Fibroblast of skin of scalp (primary cell): ENCODE data around the gene GPX1. TPM values are rescaled to one million over a fixed set of nuclear protein-coding genes. Genes with fewer than 3 reads are reported as not detected.
"Not testable (repeated sequence)": the region's sequence is repeated elsewhere in the genome, so short reads cannot be mapped to it uniquely, and the experiment has no call there.

Experiments used
- DNase-seq: peaks from one replicate; pipeline ENCODE4 v3.0.0-alpha.2; 2013
- polyA plus RNA-seq, 2 experiments: library from polyadenylated mRNA; unstranded; fragments of 120-200 nt; gene quantifications; one replicate each; pipeline ENCODE4 v1.2.1, GENCODE V29; 2013; ENCODE audit not compliant: insufficient read length in 2 of 2

Gene GPX1
- polyA plus RNA-seq (2013, experiment 1 of 2; ENCODE audit: insufficient read length): 250 TPM
- polyA plus RNA-seq (2013, experiment 2 of 2; ENCODE audit: insufficient read length): 213 TPM

DNA sequence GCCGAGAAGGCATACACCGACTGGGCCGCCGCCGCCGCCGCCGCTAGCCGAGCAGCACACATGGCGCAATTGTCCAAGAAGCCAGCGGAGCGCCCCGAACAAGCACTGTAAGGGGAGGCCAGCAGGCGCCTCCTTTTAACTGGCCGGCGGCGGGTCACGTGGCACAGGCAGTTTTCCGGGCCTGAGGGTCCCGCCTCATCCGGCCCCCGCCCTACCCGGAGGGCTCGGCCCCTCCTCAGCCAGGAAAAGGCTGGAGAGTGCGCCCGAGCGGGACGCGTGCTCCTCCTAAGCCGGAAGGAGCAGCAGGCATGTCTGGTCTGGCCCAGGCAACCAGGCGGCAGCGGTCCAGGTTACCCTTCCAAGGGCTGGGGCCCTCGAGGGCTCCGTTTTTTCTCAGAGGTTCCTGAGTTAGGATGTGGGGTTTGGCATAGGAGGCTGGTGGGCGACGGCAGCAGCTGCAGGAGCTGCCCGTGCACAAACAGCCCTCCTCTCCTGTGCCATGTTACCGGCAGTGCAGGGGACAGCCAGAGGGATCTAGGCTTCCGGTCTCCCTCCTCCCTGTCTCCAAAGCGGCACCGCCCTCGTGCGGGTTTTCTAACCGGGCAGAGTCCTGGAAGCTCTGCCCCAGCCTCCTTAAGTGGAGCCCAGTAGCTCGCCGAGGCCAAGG, at the start of gene GPX1:
TSS of gene GPX1 (minus strand) at position 137 of the 667 bp plus-strand sequence. CDS start at position 62, 75 bp downstream.
- peak; percentile 96 for DNase-seq

DNA sequence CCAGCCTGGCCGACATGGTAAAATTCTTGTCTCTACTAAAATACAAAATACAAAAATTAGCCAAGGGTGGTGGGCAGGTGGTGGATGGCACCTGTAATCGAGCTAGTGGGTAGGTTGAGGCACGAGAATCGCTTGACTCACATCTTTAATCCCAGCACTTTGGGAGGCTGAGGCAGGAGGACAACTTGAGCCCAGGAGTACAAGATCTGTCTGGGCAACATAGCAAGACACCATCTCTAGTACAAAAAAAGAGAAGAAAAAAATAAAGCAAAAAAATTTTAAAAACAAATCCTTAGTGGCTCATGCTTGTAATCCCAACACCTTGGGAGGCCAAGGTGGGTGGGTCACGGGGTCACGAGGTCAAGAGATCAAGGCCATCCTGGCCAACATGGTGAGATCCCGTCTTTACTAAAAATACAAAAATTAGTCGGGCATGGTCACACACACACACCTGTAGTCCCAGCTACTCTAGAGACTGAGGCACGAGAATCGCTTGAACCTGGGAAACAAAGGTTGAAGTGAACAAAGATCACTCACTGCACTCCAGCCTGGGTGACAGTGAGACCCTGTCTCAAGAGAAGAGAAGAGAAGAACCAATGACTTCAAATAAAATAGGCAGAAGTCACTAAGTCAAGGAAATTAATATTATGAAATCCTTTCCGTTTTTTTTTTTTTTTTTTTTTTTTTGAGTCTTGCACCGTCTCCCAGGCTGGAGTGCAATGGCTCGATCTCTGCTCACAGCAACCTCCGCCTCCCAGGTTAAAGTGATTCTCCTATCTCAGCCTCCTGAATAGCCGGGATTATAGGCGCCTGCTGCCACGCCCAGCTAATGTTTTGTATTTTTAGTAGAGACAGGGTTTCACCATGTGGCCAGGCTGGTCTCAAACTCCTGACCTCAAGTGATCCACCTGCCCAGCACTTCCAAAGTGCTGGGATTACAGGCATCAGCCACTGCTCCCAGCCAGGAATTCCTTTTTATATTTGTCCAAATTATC, 48.7 kb upstream of the GPX1 start:
- no peak for DNase-seq

DNA sequence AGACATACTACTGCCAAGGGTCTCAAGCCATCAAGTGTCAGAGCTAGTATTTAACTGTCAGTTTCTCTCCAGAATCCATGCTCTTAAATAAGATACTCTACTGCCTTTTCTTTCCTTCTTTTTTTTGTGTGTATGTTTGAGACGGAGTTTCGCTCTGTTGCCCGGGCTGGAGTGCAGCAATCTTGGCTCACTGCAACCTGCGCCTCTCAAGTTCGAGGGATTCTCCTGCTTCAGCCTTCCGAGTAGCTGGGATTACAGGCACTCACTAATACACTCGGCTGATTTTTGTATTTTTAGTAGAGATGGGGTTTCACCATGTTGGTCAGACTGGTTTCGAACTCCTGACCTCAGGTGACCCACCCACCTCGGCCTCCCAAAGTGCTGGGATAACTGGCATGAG, 47.4 kb upstream of the GPX1 start:
- DNase-seq: not testable (repeated sequence)

DNA sequence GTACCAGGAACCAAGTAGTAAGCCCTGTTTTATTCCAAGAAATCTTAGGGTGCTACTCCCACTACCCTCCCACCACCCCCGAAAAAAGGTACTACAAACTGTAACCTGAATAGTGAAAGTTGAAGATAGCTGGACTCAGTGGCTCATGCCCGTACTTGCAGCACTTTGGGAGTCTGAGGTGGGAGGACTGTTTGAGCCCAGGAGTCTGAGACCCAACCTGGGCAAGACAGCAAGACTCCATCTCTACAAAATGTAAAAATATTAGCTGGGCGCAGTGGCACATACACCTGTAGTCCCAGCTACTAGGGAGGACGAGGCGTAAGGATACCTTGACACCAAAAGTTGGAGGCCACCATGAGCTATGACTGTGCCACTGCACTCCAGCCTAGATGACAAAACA, 45.7 kb upstream of the GPX1 start:
- no peak for DNase-seq

DNA sequence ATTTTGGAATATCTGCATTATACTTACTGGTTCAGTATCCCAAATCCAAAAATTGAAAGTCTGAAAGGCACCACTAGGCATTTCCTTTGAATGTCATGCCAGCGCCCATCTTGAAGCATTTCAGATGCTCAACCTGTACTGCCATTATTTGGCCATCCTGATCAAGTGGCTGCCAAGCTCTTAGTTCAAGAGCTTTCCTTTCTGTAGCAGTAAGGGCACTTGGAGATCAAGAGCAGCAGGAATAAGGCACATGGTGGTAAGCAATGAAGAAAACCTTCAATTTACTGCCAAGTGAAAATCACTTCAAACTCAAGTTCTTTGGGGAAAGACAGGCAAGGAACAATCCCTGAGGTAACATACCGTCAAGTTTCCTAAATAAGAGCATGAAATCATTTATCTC, 43.6 kb upstream of the GPX1 start:
- DNase-seq: no peak

DNA sequence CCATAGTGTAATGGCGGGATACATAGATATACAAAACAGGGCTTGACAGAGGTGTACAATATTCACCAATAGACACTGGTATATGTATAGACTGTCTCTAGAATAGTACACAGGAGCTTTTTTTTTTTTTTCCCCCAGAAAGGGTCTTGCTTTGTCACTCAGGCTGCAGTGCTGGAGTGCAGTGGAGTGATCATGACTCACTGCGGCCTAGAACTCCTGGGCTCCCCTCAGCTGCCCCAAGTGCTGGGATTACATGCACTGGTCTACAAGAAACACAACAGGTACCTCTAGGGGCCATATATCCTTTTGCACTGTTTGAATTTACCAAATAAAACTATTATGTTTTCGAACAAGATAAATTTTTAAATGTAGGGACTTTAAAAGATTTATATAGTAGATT, 41.3 kb upstream of the GPX1 start:
- DNase-seq: no peak

DNA sequence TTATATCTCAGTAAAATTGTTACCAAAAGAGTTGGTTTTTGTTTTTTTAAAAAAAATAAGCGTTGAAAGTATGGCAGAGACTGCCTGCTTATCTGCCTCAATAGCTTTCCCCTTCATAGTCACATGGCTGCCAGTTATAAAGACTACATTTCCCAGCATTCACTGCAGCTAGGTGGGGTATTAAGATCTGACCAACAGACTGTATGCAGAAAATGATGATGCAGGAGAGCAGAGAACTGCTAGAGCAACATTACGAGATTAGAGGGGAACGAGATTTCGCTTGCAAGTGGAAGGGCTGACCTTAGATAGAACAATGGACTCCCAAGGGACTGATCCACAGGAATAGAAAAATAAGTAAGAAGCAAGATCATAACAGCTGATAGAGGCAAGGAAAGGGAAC, 39.3 kb upstream of the GPX1 start:
- DNase-seq: peak; percentile 32

DNA sequence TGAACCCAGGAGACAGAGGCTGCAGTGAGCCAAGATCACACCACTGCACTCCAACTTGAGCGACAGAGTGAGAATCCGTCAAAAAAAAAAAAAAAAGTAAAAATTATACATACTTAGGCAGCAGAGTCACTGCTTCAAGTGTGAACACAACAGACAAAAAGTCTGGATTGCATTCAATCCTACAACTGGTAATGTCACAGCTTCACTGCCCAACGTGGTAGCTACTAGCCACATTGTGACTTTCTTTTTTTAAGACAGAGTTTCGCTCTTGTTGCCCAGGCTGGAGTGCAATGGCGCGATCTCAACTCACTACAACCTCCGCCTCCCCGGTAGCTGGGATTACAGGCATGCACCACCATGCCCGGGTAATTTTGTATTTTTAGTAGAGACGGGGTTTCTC, 33.2 kb upstream of the GPX1 start:
- not testable (repeated sequence) for DNase-seq

DNA sequence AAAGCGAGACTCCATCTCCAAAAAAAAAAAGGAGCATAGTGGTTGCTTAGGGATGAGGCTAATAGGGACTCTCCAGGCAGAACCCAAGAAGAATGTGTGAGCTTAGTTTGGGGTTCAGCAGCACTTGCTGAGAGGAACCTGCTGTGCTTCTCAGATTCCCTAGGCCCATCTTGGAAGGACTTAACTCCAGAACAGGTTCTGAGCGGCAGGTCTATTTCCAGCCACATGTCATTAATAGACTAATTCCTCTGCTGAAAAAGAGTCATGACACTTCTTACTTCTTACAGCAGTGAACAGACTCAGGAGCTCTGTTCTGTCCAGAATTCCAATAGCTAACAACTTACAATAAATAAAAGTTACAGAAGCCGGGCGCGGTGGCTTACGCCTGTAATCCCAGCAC, 31.1 kb upstream of the GPX1 start:
- DNase-seq: no peak

DNA sequence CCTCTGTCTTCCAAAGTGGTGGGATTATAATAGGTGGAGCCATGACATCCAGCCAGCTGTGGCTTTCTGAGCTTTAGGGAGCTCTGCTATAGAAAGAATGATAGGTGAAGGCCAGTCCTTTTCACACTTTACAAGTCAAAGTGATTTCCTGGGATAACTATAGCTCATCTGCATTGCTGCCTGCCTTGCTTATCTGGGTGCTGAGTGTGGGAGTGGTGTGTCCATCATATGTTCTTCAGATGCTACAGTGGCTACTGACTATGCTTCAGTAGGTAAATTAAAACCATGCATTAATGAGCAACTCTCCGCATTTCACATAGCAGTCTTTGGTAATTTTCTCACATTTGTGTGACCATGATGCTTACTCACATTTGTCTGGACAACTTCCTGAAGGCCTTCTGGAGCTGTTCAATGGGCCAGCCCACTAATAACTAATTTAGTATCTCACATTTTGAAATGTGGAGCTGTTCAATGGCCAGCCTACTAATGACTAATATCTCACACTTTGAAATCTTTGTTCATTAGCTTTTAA, 30.2 kb upstream of the GPX1 start:
- no peak for DNase-seq

DNA sequence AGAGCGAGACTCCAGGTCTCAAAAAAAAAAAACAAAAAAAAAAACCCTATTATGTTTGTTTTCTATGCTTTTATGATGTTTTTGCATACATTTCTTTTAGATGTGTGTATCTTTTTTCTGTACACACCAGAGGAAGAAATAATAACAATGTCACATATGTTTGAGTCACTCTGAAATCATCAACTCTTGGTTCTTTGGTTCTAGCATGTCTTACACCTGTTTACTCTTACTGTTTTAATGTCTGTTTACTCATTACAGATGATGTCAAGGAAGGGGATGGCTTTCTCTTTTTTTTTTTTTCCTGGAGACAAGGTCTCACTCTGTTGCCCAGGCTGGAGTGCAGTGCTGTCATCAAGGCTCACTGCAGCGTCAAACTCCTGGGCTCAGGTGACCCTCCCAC, 29.6 kb upstream of the GPX1 start:
- DNase-seq: no peak

DNA sequence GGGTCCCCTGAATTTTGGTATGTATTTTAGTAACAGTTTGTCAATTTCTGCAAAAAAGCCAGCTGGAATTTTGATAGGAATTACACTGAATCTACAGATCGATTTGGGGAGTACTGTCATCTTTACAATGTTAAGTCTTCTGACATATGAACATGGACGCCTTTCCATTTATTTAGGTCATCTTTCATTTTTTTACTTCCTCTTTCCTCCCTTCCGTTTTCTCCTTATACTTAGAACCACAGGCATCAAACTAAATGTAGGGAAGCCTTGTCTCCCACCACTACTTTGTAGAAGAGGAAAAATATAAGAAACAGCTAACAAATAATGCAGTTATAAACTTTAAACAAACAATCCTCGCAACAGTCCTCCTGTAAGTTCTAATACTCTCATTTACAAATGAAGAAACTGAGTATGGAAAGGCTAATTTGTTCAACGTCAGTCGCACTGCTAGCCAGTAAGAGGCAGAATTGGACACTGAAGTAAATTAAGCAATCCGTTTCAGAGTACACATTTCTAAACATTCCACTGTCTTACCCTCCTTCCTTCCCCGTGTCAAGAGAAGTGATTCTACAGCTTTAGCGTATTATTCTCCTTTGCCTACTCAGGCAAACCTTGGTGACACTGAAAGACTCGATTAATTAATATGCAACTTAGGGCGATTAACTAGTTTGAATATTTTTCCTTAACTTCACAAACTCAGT, 28.1 kb upstream of the GPX1 start:
- no peak for DNase-seq

DNA sequence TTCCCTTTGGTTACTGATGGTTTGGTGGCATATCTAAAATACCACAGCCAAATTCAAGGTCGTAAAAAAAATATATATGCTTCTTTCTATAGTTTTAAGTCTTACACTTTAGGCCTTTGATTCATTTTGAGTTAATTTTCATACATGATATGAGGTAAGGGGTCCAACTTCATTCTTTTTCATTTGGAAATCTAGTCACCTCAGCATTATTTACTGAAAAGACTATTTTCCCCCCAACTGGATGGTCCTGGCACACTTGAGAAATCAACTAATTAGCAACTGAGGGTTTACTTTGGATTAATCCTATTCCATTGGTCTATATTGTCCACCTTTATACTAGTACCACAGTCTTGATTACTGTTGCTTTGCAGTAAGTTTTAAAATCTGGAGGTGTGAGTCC, 27.5 kb upstream of the GPX1 start:
- DNase-seq: no peak

DNA sequence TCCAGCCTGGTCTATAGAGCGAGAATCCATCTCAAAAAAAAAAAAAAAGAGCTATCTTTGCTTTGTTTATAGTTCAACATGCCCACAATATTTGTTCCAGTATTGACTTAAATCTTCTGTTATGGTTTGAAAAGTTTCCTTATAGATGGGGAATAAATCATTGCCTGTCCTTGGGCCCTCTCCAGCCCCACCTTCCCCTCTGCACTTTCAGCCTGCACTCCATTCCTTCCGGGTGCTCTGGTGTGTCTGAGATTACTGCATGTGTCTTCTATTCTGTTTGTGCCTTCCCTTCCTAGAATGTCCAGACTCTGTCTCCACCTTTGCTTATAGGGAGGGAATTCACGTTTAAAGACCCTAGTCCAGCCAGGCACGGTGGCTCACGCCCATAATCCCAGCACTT, 25.2 kb upstream of the GPX1 start:
- no peak for DNase-seq

DNA sequence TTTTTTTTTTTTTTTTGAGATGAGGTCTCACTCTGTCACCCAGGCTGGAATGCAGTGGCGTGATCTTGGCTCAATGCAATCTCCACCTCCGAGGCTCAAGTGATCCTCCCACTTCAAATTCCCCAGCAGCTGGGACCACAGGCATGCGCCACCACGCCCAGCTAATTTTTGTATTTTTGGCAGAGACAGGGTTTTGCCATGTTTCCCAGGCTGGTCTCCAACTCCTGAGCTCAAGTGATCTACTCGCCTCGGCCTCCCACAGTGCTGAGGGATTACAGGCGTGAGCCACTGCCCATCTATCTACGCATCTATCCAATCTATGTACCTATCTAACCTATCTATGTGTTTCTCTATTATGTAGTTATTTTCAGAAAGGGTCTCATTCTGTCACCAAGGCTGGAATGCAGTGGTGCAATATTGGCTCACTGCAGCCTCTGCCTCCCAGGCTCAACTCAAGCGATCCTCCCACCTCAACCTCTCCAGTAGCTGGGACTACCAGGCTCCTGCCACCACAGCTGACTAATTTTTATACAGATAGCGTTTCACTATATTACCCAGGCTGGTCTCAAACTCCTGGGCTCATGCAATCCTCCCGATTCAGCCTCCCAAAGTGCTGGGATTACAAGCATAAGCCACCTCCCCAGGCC, 20.2 kb upstream of the GPX1 start:
- peak; percentile 95 for DNase-seq

DNA sequence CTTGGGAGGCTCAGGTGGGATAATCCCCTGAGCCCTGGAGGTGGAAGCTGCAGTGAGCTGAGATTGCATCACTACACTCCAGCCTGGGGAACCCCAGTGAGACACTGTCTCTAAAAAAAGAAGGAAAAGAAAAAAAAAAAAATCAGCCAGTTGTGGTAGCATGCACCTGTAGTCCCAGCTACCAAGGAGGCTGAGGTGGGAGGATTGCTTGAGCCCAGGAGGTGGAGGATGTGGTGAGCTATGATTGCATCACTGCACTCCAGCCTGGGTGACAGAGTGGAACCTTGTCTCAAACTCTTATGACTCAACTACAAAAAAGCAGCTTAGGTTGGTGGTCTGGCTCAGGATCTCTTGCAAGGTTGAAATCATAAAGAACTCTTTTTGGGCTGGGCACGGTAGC, 19.3 kb upstream of the GPX1 start:
- DNase-seq: peak; percentile 58

DNA sequence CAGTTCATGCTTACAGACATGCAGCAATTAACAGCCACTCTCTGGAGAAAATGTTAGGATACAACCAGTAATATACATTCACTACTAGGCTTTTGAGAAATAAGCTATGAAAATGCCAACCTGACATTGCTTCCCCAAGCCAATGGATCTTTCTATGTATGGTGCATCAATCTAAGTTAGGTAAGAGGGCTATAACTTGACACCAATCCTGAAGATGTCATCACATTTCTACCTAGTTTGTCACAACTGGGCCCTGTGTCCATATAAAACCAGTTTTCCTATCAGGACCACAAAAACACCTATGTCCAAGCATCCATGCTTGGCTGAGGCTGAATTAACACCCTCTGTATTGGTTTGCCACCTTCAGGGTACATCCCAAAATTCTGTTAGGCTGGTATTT, 13.8 kb upstream of the GPX1 start:
- DNase-seq: no peak

DNA sequence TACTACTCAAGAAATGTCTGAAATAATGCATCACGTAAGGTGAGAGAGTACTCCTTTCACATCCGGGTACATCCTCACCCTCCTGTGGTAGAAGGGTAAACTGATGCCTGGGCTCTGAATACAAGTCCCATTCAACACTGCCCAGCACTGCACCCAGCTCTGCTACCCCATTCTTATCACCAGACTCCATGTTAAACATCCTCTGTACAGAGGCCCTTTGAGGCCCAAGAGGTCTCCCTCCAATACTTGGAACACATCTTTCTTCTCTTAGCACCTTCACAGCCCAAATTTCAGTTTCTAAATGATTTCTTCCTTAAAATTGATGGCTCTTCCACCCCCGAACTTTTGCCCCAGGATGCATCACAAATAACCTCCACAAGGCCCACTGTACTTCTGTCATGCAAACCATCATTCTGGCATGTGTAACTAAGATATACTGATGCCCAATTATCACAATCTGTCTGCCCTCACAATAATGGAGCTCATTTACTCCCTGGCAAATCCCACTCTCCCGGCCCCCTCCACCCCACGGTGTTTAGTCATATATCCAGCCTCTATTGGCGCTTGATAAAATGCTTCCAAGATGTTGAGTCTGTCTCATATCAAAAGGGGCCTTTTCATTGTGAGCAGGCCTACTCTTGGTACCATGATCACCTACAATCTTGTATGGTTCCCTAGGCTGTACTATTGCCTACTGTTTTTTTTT, 12.6 kb upstream of the GPX1 start:
- no peak for DNase-seq

DNA sequence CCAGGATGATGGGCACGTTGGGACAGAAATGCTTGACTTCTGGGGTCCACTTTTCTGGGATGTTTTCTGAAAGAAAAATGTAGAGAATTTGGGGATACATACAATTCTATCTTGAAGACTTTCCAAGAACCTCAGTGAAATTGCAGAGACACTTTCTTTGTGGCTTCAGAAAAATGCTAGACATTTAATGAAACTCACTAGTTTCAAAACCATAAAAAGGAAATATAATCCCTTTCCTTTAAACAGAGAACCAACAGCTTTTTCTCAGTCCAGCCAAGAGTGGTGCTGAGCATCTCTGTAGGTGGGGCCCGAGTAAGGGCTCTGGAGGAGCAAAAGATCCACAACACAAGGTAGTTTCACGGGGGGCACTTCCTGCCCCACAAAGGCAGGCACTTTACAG, 4.4 kb upstream of the GPX1 start:
- peak; percentile 71 for DNase-seq

DNA sequence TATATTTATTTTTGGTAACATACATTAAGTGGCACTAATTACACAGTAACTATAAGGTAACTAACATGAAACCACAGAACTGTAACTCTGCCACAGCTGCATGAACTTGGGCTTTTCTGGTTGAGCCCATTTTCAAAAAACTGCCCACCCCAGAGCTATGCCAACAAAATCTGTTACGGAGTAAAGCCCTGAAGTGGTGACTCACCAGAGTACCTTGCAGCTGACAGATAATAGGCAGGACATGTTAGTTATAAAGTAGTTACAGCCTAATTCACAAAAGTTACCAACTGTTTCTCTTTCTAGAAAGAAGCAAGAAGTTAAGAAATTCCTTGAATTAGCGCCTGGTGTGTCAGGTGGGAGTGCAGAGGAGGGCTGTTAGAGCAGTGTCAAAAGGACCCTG, 1.5 kb upstream of the GPX1 start:
- peak; percentile 20 for DNase-seq

DNA sequence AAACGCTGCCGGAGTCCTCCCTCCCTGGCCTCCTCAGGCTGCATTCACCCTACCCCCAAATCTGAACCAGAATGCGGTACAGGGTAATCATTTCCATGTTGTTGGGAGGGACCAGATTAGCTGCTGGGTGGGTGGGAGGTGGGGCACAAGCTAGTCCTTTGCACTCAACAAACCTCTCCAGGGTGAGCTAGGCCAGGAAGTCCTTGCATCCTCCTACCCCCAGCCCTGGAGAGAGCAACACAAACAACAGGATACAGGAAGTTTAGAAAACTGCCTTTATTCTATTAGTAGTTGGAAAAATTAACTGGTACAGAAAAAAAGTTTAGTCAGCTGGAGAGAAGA, 702 bp upstream of the GPX1 start:
- no peak for DNase-seq
